OCI-M2 (cell line): Measurements from ENCODE around the gene CAMKK2.
"Not testable (repeated sequence)": the region's sequence is repeated elsewhere in the genome, so short reads cannot be mapped to it uniquely, and the experiment has no call there.

Experiments
- DNase-seq: peaks from one replicate; lab custom pipeline; 2025; ENCODE audit not compliant: unreplicated experiment; lab: John Stamatoyannopoulos, UW

The CAMKK2 gene

DNA sequence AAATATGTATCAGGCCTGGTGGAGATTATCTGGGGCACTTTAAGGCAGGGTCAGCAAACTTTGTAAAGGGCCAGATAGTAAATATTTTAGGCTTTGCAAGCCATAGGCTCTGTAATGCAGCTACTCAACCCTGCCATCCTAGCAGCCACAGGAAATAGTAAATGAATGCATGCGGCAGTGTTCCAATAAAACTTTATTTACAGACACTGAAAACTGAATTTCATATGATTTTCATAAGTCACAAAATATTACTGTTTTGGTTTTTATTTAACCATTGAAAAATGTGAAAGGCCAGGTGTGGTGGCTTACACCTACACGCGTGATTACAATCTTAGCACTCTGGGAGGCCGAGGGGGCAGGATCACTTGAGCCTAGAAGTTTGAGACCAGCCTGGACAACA lies 3.2 kb upstream of the CAMKK2 start:
- no peak for DNase-seq

GRCh38 chr12:121298411-121298810 lies 1.9 kb upstream of the CAMKK2 start:
- DNase-seq = not testable (repeated sequence)

GRCh38 chr12:121297435-121297991 lies 1.0 kb upstream of the CAMKK2 start:
- no peak for DNase-seq

DNA sequence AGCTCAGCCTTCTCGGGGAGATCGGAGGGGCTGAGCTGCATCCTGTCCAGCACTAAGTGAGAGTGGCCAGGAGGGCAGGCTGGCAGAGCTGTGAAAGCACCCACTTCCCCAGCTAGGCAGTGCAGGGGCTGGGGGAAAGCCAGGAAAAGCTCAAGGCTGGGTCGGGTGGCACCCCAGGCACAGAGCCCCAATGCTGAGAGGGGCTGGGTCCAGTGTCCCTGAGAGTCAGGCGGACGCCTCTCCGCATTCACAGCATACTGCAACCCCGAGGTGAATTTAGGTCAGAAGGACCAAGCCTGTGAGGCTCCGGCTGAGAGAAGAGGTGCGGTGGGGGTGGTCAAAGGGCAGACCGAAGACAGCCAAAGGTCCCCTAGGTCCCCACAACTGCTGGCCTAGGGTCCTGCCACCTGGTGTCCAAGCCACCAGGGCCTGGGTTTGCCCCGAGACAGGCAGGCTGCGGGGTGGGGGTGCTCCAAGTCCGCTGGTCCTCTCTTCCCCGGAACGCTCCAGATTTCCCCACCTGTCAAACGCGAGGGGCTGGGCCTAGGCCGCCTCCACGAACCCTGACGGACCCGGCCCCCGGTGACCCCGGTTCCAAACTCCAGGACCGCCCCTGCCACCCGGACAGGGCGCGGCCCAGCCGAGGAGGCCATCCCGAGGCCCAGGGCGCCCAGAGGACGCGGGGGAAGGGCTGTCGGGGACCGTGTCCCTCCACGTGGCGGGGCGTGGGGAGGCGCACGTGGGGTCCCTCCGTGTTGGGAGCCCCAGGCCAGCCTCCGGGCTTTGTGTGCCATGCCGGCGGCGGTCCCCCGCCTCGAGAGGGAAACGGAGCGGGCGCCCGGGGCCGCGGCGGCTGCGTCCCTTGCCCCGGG lies 527 bp downstream of the CAMKK2 start:
- no peak for DNase-seq

DNA sequence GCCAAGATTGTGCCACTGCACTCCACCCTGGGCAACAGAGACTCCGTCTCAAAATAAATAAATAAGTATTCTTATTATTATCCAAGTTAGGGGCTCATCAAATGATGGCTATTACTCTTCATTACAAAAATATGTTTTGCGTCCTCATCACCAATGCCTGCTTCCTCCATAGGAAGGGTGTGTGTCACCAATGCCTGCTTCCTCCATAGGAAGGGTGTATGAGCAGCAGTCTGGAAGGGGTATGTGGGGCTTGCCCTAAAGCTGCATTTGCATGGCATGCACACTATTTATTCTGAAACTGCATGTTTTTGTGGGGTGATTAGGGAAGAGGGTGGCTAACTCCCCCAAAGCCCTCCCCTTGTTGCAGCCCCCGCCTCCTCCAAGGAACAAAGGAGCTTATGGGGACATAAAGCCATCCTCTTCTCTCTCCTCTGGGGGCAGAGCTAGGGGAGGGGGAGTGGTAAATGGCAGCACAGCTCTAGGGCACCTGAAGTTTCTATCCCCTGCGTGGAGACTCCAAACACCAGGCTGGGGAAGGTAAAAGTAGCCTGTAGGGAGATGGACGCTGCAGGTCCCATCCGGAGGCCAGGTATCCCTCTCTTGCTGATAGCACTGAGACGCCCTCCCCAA lies 1.3 kb downstream of the CAMKK2 start:
- DNase-seq = no peak

GRCh38 chr12:121294151-121294889 lies 2.2 kb downstream of the CAMKK2 start:
- DNase-seq = no peak

- no peak for DNase-seq
Measured at GRCh38 chr12:121293603-121294002, 2.9 kb downstream of the CAMKK2 start.

GRCh38 chr12:121290410-121290809 lies 6.1 kb downstream of the CAMKK2 start:
- DNase-seq = no peak

- no peak for DNase-seq
Measured at GRCh38 chr12:121289962-121290361, 6.5 kb downstream of the CAMKK2 start.

DNA sequence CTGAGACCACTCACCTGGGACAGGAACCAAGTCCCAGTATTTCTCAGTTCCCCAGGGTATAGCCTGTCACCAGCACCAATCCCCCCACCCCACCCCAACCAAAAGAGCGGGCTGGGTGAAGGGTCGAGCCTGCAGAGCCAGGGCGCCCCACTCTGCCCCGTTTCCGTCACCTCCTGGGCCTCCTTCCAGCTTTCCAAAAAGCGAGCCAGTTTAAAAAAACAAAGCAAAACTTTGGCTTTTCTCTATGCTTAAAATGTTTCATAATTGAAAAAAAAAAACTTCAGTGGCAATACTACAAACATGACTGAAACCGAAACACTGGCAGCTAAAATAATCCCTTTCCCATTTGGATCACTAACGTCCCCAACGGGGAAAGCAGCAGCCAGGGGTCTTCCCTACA lies 7.5 kb downstream of the CAMKK2 start:
- DNase-seq = no peak

- DNase-seq = no peak
Measured at GRCh38 chr12:121288158-121288845, 8.2 kb downstream of the CAMKK2 start.

- DNase-seq = no peak
Measured at GRCh38 chr12:121287267-121287954, 9.1 kb downstream of the CAMKK2 start.

- DNase-seq = no peak
Measured at GRCh38 chr12:121285856-121286255, 10.7 kb downstream of the CAMKK2 start.

- DNase-seq = no peak
Measured at GRCh38 chr12:121284551-121285390, 11.7 kb downstream of the CAMKK2 start.

DNA sequence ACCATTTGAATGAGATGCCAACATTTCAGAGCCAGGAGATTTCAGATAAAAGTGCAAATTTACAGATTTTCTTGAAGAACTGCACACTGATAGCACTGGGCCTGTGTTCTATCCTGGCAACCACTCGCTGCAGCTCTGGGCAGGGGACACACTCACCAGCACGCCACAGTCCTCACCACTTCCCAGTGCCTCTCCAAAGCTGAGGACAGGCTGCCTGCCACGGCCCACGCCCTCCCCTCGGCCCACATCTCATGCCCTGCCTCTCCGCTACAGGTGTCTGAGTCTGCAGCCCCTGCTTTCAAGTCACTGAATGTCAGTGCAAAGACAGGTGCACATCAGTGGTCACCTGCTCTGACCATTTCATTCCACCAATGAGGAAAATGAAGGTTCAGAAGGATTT lies 12.7 kb downstream of the CAMKK2 start:
- no peak for DNase-seq

DNA sequence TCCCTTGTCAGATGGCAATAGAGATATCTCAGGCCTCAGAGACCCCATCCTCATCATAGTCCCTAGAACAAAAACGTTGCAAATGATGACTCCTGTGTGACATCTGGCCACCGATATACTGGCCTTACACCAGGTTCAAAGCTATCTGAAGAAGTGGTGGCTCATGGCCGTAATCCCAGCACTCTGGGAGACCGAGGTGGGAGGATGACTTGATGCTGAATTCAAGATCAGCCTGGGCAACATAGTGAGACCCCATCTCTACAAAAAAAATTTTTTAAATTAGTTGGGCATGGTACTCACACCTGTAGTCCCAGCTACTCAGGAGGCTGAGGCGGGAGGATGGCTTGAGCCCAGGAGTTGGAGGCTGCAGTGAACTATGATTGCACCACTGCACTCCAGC lies 13.1 kb downstream of the CAMKK2 start:
- no peak for DNase-seq

DNA sequence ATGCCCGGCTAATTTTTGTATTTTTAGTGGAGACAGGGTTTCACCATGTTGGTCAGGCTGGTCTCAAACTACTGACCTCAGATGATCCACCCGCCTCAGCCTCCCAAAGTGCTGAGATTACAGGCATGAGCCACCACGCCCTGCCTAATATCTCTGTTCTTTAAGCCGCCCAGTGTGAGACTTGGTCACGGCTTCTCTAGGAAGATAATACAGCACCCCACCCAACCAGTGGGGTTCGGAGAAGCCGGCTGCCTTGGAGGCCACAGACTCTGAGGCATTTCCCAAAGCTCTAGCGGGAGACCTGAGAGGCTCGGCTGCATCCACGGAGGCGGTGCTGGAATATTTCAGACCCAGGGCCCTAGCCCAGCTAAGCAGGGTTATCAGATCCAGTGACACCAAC lies 13.6 kb downstream of the CAMKK2 start:
- DNase-seq = not testable (repeated sequence)

DNA sequence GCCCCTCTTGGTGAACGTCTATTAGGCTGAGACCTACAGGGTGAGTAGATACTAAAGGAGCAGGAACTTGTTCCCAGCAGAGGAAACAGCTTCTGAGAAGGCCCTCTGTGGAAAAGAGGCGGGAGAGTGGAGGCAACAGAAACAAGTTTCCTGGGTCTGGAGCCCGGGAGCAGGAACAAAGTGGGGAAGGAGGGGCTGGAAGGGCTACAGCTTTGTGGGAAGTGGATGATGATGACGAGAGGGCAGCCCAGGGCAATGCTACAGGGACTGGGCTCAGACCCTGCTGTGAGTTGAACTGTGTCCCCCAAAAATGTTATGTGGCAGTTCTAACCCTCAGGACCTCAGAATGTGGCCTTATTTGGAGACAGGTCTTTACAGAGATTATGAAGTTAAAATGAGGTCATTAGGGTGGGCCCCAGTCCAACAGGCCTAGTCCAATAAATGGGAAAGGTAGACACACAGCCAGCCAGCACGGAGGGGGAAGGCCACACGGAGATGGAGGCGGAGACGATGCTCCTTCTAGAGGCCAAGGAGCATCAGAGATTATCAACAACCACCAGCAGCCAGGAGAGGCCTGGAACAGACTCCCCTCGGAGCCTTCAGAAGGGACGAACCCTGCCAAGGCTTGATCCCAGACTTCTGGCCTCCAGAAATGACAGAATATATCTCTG lies 14.3 kb downstream of the CAMKK2 start:
- no peak for DNase-seq

DNA sequence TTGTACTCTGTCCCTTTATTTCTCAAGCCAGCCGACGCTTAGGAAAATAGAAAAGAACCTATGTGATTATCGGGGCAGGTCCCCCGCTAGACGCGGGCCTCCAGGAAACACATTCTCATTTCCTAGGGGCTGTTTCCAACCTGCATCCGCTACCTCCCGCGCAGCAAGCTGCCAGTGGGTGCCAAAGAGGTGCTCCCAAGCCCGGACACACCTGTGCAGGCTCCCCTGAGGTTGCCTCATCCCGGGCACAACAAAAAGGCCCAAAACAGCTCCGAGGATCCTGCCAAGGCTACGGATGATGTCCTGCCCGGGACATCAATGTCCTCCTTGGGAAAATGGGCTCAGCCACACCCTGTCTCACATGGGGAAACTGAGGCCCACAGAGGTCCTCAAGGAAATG lies 15.4 kb downstream of the CAMKK2 start:
- not testable (repeated sequence) for DNase-seq
